HG02798 (cell line): Measurements from ENCODE around the gene CFAP47.
"Not testable (repeated sequence)": the region's sequence is repeated elsewhere in the genome, so short reads cannot be mapped to it uniquely, and the experiment has no call there.

Source experiments
- ATAC-seq: cut with Tn5 transposase; IDR thresholded peaks from one replicate; pipeline ENCODE4 v1.9.1; 2021; ENCODE audit warnings: mild to moderate bottlenecking; ENCODE audit not compliant: unreplicated experiment, poor library complexity

CFAP47 gene

DNA sequence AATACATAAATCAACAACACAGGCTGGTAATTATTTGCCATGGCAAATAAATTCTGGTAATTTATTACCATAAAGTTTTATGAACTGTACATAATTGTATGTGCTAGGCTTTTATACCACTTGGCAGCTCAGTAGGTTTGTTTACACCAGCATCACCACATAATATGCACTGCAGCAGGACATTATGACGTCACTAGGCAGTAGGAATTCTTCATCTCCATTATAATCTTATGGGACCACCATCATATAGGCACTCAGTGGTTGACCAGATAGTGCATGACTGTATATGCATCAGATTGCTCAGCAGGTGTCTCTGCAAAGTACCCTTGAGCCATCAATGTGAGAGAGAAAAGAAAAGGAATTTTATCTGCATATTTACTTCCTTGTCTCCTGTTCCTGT, 295.4 kb downstream of the CFAP47 start:
- ATAC-seq, result no peak

DNA sequence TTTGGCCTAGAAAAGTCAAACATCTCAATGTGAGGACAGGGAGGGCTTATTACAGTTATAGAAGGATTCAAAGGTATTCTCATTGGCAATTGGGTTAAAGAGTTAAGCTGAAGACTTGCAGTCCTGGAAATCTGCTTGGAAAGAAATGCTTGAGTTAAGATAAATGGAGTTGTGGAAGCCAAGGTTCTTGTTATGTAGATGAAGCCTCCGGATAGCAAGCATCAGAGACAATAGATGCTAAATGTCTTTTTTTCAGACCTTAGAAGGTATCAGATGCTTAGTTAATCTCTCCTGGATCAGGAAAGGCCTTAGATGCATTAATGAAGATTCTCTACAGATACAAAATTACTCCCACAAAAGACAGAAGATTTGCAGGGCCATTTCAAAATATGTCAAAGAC, 299.3 kb downstream of the CFAP47 start:
- no peak for ATAC-seq

DNA sequence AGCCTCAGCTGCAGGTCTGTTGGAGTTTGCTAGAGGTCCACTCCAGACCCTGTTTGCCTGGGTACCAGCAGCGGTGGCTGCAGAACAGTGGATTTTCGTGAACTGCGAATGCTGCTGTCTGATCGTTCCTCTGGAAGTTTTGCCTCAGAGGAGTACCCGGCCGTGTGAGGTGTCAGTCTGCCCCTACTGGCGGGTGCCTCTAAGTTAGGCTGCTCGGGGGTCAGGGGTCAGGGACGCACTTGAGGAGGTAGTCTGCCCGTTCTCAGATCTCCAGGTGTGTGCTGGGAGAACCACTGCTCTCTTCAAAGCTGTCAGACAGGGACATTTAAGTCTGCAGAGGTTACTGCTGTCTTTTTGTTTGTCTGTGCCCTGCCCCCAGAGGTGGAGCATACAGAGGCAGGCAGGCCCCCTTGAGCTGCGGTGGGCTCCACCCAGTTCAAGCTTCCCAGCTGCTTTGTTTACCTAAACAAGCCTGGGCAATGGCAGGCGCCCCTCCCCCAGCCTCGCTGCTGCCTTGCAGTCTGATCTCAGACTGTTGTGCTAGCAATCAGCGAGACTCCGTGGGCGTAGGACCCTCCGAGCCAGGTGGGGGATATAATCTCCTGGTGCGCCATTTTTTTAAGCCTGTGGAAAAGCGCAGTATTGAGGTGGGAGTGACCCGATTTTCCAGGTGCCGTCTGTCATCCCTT, 315.4 kb downstream of the CFAP47 start:
- ATAC-seq, result not testable (repeated sequence)

DNA sequence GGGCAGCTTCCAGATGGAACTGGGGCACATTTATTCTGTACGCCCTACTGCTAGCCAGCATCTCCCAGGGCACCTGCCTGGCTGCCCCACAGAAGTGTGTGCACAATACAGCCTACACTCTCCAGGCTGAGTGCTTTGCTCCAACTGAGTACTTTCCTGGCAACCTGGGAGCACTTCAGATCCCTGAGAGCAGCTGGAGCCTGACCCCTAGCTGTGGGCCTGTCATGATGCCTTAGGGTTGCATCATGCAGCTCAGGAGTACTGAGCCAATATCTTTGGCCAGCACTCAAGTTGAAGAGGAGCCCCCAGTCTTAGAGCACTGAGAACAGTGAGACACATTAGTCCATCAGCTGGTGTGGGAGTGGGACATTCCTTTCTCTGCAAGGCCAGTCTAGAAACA, 321.9 kb downstream of the CFAP47 start:
- ATAC-seq, result no peak

DNA sequence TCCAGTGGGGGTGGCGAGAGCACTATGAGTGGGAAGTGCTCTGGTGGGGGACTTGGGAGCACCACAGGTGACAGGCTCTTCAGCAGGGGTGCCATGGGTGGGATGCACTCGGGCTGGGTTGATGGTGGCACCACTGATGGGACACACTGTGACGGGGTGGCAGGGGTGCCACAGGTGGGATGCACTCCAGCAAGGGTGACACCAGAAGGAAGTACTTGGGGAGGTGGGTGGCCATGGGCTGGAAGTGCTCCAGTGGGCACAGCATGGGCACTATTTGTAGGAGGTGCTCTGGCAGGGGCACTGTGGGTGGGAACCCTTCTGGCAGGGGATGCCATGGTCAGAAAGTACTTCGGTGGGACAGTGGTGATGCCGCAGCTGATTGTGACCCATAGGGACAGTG, 346.6 kb downstream of the CFAP47 start:
- no peak for ATAC-seq

DNA sequence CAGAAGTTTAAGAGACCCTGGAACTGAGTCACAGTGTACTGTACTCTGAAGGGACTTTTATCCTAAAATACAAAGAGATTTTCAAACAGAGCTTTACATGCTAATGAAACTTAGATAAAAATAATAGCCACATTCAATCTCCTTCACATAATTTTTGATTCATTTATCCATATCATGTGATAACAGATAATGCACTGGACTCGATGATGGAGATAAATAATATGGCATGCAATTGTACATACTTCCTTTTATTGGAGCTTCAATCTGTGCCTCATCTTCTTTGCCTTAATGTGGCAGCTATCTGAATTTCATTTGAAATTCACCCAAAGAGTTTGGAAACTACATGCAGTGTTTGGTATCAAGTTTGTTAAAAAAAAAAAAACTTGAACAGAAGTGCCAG, 390.6 kb downstream of the CFAP47 start:
- ATAC-seq, result no peak

DNA sequence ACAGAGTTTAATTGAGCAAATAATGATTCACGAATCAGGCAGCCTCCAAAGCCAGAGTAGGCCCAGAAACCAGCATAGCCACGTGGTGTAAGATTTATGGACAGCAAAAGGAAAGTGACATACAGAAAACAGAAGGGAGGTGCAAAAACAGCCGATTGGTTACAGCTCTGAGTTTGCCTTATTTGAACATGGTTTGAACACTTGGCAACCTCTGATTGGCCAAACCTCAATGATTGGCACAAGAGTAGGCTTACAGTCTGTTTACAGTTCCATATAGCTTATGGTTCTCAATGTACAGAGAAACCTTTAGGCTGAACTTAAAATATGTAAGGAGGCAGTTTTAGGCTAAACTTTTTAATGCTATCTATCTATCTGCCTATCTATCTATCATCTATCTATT, 394.8 kb downstream of the CFAP47 start:
- ATAC-seq, result no peak

DNA sequence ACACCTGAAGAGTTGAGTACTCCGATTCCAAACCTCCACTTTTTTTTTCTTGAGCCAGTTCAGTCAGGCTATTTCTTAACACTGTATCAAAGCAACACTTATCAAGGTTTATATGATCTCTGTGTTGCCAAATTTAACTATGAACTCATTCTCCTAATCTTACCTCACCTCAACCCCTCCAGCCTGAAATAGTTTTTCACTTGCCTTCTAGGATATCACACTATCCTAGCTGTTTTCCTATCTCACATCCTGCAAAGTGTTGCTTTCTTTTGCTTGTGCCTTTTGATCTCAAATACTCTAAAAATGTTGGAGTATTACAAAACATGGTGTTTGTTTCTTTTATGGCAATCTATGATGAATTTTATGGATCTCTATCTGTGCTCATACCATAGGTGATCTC, 415.0 kb downstream of the CFAP47 start:
- ATAC-seq, result no peak

DNA sequence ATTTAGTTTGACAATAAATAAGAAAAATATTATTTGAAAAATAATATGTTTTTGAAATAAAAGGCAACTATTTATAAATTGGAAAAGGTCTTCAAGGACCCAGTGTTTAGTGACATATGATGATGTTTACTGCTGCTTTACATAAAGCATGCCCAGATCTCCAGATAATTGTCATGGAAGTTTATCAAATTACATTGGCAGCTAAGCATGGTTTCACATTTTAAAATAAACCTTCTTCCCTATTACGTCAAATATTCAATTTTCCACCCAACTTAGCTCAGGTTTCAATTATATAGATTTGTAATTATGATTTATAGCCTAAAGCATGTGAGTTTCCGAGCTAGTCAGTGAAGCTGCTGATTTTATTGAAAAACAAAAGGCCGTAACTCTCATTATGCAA, 417.2 kb downstream of the CFAP47 start:
- ATAC-seq, result no peak

DNA sequence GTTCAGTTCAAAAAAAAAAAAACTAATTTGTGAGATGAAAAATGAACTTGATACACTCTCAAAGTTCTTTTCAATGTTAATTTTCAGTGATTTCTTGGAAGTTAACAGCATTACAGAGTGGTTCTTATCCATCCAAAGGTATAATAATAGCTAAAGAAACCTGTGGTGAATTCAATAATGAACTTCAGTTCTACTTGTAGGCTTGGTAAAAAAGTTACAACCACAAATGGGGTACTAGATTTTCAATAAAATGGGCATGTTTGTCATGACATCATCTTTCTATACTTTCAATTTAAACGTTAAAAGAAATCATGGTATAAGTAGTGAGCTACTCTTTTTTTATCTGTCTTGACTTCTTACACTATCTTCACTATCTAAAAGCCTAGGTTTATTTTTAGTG, 424.8 kb downstream of the CFAP47 start:
- ATAC-seq, result no peak

DNA sequence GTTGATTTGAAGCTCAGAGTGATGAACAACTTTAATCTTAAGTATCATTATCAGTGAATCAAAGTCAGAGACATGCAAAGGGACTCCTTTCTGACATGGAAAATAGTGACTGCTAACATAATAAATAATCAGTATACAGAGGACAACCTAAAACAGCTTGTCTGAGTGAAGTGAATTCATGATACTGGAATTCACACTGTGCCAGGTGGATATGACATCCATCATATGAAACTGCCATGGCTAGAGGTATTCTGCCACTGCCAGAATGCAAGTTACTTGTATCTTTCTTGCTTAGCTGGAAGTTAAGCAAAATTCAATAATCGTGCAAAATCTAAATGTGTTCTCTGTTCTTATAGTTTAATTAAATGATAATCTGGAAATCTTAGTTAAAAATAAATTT, 429.0 kb downstream of the CFAP47 start:
- ATAC-seq, result no peak

DNA sequence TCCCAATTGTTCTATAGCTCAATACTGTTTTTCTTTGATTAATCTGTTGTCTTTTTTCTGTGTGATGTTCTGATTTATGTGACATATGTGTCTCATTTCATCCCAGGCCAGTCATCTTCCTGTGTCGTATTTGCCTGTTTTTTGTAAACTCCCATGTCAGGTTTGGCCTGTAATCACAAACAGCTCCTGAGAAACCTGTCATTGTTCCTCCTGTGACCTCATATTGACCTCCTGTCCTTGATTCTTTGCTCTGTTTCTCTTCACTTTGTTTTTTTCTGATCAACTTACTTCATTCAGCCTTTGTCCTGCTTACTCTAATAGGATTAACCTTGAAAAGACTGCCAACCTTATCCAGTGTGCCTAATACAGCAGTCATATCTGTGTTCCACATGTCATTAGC, 438.3 kb downstream of the CFAP47 start:
- no peak for ATAC-seq

DNA sequence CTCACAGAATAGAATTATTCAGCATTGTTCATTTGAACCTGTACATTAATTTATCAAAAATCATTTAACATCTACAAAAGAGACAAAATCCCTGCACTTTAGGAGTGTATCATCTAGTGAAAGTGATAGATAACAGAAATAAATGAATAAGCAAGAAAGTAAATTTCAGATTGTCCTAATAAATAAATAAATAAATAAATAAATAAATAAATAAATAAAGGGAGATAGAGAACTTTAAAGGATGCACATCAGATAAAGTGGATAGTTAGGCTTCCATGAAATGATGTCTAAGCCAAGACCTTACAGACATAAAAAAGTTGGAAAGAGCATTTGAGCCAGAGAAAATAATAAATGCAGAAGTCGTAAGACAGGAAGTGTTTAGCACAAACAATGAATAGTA, 444.7 kb downstream of the CFAP47 start:
- ATAC-seq, result no peak

DNA sequence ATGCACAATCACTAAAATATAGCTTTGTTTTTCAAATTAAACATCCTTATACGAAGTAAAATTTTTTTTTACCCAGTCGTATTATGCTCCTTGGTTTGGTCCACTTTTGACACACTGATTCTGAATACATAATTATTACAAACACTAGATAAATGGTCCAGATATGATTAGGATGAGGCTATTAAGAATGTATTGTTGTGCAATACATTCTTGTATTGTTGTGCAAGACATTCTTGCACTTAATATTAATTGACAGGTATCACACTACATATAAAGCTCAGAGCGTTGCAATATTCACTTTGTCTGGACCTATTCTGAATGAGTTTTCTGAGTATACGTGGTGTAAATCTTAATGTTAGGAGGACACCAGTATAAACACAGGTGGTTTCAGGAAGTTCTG, 464.0 kb downstream of the CFAP47 start:
- ATAC-seq, result no peak

DNA sequence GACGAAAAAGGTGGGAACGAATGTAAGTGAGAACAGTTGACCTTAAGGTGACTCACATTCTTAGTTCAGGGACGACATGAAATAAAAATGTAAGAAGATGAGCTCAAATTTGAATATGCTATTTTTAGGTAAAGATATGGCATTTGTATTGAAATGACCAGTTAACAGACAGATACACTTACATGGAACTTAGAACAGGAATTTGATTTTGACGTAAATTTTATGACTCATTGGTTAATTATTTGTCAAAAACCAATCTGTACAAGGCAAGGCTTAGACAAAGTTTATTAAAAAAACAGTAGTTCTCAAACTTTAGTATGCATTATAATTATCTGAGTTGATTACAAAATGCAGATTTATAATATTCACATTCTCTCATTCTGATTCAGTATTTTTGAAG, 469.4 kb downstream of the CFAP47 start:
- ATAC-seq, result no peak

DNA sequence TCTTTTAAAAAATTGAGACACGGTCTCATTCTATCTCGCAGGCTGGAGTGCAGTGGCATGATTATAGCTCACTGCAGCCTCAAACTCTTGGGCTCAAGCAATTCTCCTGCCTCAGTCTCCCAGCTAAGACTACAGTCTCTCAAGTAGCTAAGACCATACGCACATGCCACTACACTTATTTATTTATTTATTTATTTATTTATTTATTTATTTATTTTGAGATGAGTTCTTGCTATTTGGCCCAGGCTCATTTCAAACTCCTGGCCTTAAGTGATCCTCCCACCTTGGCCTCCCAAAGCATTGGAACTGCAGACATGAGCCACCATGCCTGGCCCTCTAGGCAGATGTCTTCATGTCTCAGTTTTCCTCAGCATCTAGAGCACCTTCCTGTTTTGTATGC, 482.2 kb downstream of the CFAP47 start:
- ATAC-seq, result no peak

DNA sequence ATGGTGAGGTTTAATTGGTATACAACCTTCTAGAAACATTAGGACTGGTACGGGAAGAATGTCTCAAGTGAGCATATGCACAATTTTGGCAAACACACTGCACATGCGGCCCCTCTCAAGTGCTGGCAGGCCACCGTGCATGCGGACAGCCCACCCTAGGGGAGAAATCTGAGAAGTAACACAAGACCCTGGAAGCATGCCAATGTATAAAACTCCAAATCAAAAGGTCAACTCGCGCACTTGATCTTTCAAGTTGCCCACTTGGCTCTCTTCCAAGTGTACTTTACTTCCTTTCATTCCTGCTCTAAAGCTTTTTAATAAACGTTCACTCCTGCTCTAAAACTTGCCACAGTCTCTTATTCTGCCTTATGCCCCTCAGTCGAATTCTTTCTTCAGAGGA, 488.3 kb downstream of the CFAP47 start:
- no peak for ATAC-seq

DNA sequence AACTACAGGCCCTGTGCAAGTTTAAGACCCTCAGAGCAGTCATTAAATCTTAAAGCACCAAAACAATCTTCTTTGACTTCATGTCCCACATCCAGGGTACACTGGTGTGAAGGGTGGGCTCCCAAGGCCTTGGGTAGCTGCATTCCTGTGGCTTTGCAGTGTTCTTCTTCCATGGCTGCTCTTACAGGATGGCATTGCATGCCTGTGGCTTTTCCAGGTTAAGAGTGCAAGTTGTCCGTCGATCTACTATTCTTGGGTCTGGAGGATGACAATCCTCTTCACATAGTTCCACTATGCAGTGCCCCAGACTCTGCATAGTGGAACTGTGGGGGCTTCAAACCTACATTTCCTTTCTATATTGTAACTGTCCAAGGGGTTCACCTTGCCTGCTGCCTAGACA, 494.5 kb downstream of the CFAP47 start:
- no peak for ATAC-seq

DNA sequence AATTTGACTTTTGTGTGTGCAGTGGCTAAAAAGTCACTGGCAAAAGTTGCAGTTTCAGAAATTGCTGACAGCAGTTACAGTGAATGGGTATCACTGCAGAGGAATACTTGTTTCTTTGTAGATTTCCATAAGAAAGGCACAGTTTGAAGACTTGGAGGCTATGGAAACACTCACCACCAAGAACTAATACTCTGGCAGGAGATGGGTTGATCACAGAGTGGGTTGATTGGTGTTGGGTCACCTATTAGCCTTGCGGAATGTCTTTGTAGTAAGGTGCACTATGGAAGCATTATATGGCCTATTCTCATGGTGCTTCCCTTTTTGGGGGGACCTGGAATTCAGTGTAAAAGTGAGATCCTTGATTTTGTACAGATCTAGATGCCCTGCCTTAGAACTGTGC, 502.8 kb downstream of the CFAP47 start:
- ATAC-seq, result no peak

DNA sequence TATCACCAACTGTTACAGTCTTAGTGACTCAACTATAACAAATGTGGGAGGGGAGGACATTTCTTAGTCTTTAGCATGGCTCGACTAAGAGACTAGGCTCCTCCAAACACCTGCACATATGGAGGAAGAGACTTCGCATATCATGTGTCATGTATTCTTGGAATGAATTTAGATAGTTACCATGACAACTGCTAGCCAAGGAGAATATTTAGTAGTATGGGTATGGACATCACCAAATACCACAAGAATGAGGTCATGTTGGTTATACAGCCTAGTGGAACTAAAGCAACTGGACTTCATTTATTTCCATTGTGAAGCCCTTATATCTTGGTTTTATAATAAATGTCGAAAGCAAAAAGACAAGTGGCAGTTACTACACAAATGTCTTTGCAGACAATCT, 512.3 kb downstream of the CFAP47 start:
- ATAC-seq, result no peak

DNA sequence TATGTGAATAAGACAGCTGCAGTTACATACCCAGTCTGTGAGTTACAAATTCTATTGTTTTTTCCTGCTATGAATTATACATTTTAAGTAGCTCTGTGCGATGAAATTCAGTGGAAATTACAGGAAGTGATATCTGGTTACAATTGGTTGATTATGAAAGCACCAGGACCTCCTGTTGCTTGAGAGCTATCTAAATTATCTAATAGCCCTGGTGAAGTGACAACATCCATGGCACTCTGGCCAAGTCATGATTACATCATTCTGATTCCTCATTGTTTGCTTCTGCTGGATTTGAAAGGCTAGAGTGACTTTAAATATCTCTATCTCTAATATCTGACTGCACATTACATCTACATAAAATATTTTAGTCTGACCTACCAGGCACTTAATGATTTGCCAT, 515.0 kb downstream of the CFAP47 start:
- ATAC-seq, result no peak
